ENCODE results near the gene RASGEF1B.

Gene RASGEF1B

GRCh38 chr4:81455897-81456296, 15.8 kb downstream of the RASGEF1B start:
- TF ChIP-seq POLR2AphosphoS5 (IDR thresholded peaks at IDR 0.05; ENCODE audit: low read depth, low read length) (no peak), REST (IDR thresholded peaks at IDR 0.05; ENCODE audit: insufficient read depth in 1 of 2, low read depth in 2 of 2, low read length in 2 of 2) (no peak), TAF1 (IDR thresholded peaks at IDR 0.05; ENCODE audit: borderline replicate concordance, insufficient read depth, low read length) (no peak)

- TF ChIP-seq SIN3A (IDR thresholded peaks at IDR 0.05; ENCODE audit: borderline replicate concordance, insufficient read depth, low read length) (no peak), REST (IDR thresholded peaks at IDR 0.05; ENCODE audit: insufficient read depth in 1 of 2, low read depth in 2 of 2, low read length in 2 of 2) (no peak), FOXP2 (optimal IDR thresholded peaks at IDR 0.05; ENCODE audit: borderline replicate concordance, extremely low read depth, extremely low read length, insufficient read depth) (no peak)
Measured at GRCh38 chr4:81454948-81455347, 16.8 kb downstream of the RASGEF1B start.

GRCh38 chr4:81454499-81454898, 17.2 kb downstream of the RASGEF1B start:
- TF ChIP-seq REST (IDR thresholded peaks at IDR 0.05; ENCODE audit: insufficient read depth in 1 of 2, low read depth in 2 of 2, low read length in 2 of 2) (no peak), TAF1 (IDR thresholded peaks at IDR 0.05; ENCODE audit: borderline replicate concordance, insufficient read depth, low read length) (no peak), POLR2AphosphoS5 (IDR thresholded peaks at IDR 0.05; ENCODE audit: low read depth, low read length) (no peak), FOXP2 (optimal IDR thresholded peaks at IDR 0.05; ENCODE audit: borderline replicate concordance, extremely low read depth, extremely low read length, insufficient read depth) (no peak), SIN3A (IDR thresholded peaks at IDR 0.05; ENCODE audit: borderline replicate concordance, insufficient read depth, low read length) (no peak)

- TF ChIP-seq POLR2AphosphoS5 (IDR thresholded peaks at IDR 0.05; ENCODE audit: low read depth, low read length) (no peak), SIN3A (IDR thresholded peaks at IDR 0.05; ENCODE audit: borderline replicate concordance, insufficient read depth, low read length) (no peak)
Measured at GRCh38 chr4:81453024-81453423, 18.7 kb downstream of the RASGEF1B start.

- TF ChIP-seq FOXP2 (optimal IDR thresholded peaks at IDR 0.05; ENCODE audit: borderline replicate concordance, extremely low read depth, extremely low read length, insufficient read depth) (no peak), POLR2AphosphoS5 (IDR thresholded peaks at IDR 0.05; ENCODE audit: low read depth, low read length) (no peak), TAF1 (IDR thresholded peaks at IDR 0.05; ENCODE audit: borderline replicate concordance, insufficient read depth, low read length) (no peak), SIN3A (IDR thresholded peaks at IDR 0.05; ENCODE audit: borderline replicate concordance, insufficient read depth, low read length) (no peak), REST (IDR thresholded peaks at IDR 0.05; ENCODE audit: insufficient read depth in 1 of 2, low read depth in 2 of 2, low read length in 2 of 2) (no peak)
Measured at GRCh38 chr4:81452452-81453006, 19.2 kb downstream of the RASGEF1B start.

All from PFSK-1 (cell line).